ENCODE measurements around the gene UBAC1.
"Not testable (repeated sequence)": the region's sequence is repeated elsewhere in the genome, so short reads cannot be mapped to it uniquely, and the experiment has no call there.

UBAC1 gene

GRCh38 chr9:135914921-135915320, 46.3 kb downstream of the UBAC1 start:
- peaks cover 9% of the 10 kb centered on the region for H3K4me1 ChIP-seq (ENCODE audit: control insufficient read depth, low read length)
- no peaks in the 10 kb centered on the region for H4K20me1 ChIP-seq (ENCODE audit: control insufficient read depth, insufficient read depth, low read depth, low read length)
- H3K79me2 ChIP-seq (ENCODE audit: control insufficient read depth, low read length) = peaks cover 9% of the 10 kb centered on the region
- H3K9me2 ChIP-seq (replicated peaks; ENCODE audit: control insufficient read depth, low read length) = no peaks in the 10 kb centered on the region
- H3K36me3 ChIP-seq (ENCODE audit: control insufficient read depth, low read length) = peaks cover 52% of the 10 kb centered on the region
- H3F3A ChIP-seq (ENCODE audit: control insufficient read depth, insufficient read depth) = 0 out of 2 replicates have a peak, but pooled peaks cover 4% of the 10 kb centered on the region
- no peaks in the 10 kb centered on the region for H3K27me3 ChIP-seq (ENCODE audit: control insufficient read depth, low read length)
- no peak overlapping the region for H3K27ac ChIP-seq (ENCODE audit: low read depth, low read length)
- H3K4me2 ChIP-seq (ENCODE audit: low read length) = no peak overlapping the region
- no peak overlapping the region for H3K4me3 ChIP-seq (ENCODE audit: low read length)
- TF ChIP-seq EZH2phosphoT487 (IDR thresholded peaks at IDR 0.05; ENCODE audit: borderline replicate concordance, low read length) (no peak), CTCF (IDR thresholded peaks at IDR 0.05; ENCODE audit: low read depth, low read length, poor library complexity, severe bottlenecking) (no peak)
- H3K9me3 ChIP-seq (ENCODE audit: control insufficient read depth, insufficient read depth, low read length) = peaks cover 31% of the 10 kb centered on the region

GRCh38 chr9:135911233-135911632, 49.9 kb downstream of the UBAC1 start:
- H3K79me2 ChIP-seq (ENCODE audit: control insufficient read depth, low read length) = peaks cover 35% of the 10 kb centered on the region
- peaks cover 17% of the 10 kb centered on the region for H3K9me3 ChIP-seq (ENCODE audit: control insufficient read depth, insufficient read depth, low read length)
- H3K4me1 ChIP-seq (ENCODE audit: control insufficient read depth, low read length) = peaks cover 20% of the 10 kb centered on the region
- not testable (repeated sequence) for H3F3A ChIP-seq (ENCODE audit: control insufficient read depth, insufficient read depth); H4K20me1 ChIP-seq (ENCODE audit: control insufficient read depth, insufficient read depth, low read depth, low read length); H3K9me2 ChIP-seq (replicated peaks; ENCODE audit: control insufficient read depth, low read length); H3K4me3 ChIP-seq (ENCODE audit: low read length); H3K4me2 ChIP-seq (ENCODE audit: low read length); H3K27ac ChIP-seq (ENCODE audit: low read depth, low read length); H3K27me3 ChIP-seq (ENCODE audit: control insufficient read depth, low read length)
- H3K36me3 ChIP-seq (ENCODE audit: control insufficient read depth, low read length) = peaks cover 63% of the 10 kb centered on the region

DNA sequence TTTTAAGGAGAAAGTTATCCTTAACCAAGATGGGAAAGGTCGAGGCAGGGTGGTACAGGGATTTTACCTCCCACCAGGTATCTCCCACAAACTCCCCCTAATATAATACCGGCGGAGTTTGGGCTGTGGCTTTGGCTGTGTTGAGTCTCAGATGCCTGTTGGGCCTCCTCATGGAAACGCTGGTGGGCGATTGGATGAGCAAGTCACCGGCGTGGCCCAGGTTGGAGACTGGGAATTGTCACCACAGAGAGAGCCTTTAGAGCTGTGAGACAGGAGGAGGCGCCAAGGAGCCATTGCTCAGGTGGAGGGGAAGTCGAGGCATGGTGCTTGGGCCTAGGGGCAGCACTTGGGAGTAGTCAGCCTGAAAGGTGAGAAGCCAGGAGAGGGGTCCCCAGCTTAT, 50.4 kb downstream of the UBAC1 start:
- Histone ChIP-seq H3K36me3 (ENCODE audit: control insufficient read depth, low read length) (peaks cover 58% of the 10 kb centered on the region), H3K4me3 (ENCODE audit: low read length) (no peak overlapping the region), H3K79me2 (ENCODE audit: control insufficient read depth, low read length) (peaks cover 40% of the 10 kb centered on the region), H4K20me1 (ENCODE audit: control insufficient read depth, insufficient read depth, low read depth, low read length) (0 out of 2 replicates have a peak, but pooled peaks cover under 1% of the 10 kb centered on the region), H3K9me3 (ENCODE audit: control insufficient read depth, insufficient read depth, low read length) (peaks cover 13% of the 10 kb centered on the region), H3K4me1 (ENCODE audit: control insufficient read depth, low read length) (peaks cover 25% of the 10 kb centered on the region), H3F3A (ENCODE audit: control insufficient read depth, insufficient read depth) (peaks cover 4% of the 10 kb centered on the region), H3K27me3 (ENCODE audit: control insufficient read depth, low read length) (no peaks in the 10 kb centered on the region), H3K27ac (ENCODE audit: low read depth, low read length) (no peak overlapping the region), H3K4me2 (ENCODE audit: low read length) (no peak overlapping the region), H3K9me2 (replicated peaks; ENCODE audit: control insufficient read depth, low read length) (no peaks in the 10 kb centered on the region)
- no peak for TF ChIP-seq EZH2phosphoT487 (IDR thresholded peaks at IDR 0.05; ENCODE audit: borderline replicate concordance, low read length)
- TF ChIP-seq CTCF (IDR thresholded peaks at IDR 0.05; ENCODE audit: low read depth, low read length, poor library complexity, severe bottlenecking) = no peak

DNA sequence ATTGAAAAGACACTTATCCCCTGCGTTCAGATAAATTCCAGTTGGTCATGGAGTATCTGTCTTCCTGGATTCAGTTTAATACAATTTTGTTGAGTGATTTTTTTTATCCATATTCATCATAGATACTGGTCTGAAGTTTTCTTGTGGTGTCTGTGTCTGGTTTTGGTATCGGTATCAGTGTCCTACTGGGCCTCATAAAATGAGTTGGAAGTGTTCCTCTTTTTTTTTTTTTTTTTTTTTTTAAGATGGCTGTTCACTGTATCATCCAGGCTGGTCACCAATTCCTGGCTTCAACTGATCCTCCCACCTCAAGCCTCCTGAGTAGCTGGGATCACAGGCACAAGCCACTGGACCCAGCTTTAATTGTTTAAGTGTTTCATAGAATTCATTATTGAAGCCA, 51.0 kb downstream of the UBAC1 start:
- Histone ChIP-seq H3F3A (ENCODE audit: control insufficient read depth, insufficient read depth) (peaks cover 4% of the 10 kb centered on the region), H3K27ac (ENCODE audit: low read depth, low read length) (no peak overlapping the region), H3K27me3 (ENCODE audit: control insufficient read depth, low read length) (no peaks in the 10 kb centered on the region), H3K9me2 (replicated peaks; ENCODE audit: control insufficient read depth, low read length) (no peaks in the 10 kb centered on the region), H3K79me2 (ENCODE audit: control insufficient read depth, low read length) (peaks cover 46% of the 10 kb centered on the region), H4K20me1 (ENCODE audit: control insufficient read depth, insufficient read depth, low read depth, low read length) (0 out of 2 replicates have a peak, but pooled peaks cover 6% of the 10 kb centered on the region), H3K36me3 (ENCODE audit: control insufficient read depth, low read length) (peaks cover 53% of the 10 kb centered on the region), H3K4me2 (ENCODE audit: low read length) (no peak overlapping the region), H3K9me3 (ENCODE audit: control insufficient read depth, insufficient read depth, low read length) (peaks cover 8% of the 10 kb centered on the region), H3K4me3 (ENCODE audit: low read length) (no peak overlapping the region), H3K4me1 (ENCODE audit: control insufficient read depth, low read length) (peaks cover 31% of the 10 kb centered on the region)
- TF ChIP-seq CTCF (IDR thresholded peaks at IDR 0.05; ENCODE audit: low read depth, low read length, poor library complexity, severe bottlenecking) = no peak
- no peak for TF ChIP-seq EZH2phosphoT487 (IDR thresholded peaks at IDR 0.05; ENCODE audit: borderline replicate concordance, low read length)
